Superior temporal gyrus (tissue), 1 donor: ENCODE results near the gene SLC9A3.

ENCODE experiments used
- DNase-seq: peaks from one replicate; pipeline ENCODE4 v3.0.0-alpha.2; 2016; ENCODE audit errors: extremely low spot score

The SLC9A3 gene

DNA sequence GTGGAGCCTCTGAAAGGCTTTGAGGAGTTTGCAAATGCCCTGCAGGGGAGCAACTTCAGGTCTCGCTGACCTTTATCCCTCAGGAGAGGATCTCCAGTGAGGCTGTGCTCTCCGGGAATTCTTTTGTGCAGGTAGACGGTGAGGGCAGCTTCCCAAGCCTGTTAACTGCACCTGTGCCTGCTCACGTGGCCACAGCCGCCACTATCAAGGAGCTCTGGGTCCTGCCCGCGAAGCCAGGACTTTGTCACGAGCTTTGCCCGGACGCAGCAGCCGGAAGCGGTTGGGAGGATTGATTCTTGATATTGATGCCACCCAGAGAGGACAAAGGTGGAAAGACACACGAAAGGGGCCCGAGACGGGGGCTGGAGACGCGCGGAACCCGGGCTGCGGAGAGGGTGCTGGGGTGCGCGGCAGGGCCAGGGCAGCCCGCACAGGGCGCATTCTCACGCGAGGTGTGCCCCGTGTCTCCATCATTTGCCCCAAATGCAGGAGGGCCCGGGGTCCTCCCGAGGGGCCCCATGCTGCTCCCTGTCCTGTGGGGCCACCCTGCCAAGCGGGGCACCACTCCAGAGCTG is 18.2 kb downstream of the SLC9A3 start:
- no peak for DNase-seq

DNA sequence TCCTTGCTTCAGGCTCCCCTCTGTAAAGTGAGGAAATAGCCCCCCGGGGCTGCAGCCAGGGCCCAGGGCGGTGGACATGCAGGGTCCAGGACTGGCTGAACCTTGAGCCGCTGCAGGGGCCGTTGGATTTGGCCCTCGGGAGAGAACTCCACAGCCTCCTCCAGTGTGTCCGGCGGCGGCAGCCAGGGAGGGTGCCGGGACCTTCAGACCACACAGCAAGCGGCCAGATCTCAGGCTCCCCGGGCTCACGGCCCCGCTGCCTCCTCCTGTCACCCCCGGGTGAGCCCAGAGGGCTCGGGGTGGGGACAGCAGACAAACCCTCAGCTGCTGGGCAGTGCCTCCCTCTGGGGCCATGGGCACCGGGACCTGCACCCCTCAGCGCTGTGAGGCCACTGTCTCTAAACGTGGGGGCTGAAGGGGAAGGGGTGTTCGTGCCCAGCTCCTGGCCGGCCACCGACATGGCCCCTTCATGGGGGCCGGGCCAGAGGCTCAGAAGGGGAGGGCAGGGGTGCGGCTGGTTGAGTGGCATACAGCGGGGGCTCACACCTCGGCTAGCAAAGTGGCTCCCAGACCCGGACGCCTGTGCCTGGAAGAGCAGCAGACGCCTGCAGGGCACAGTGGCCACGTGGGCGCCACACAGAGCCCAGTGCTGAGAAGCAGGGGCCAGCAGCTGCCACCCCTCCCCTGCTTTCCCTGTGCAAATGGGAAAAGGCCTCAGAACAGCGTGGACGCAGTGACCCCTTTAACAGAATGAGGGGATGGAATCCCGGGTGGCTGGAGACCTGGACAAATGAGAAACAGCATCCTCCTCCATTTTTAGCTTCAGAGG is 19.7 kb downstream of the SLC9A3 start:
- DNase-seq = no peak

DNA sequence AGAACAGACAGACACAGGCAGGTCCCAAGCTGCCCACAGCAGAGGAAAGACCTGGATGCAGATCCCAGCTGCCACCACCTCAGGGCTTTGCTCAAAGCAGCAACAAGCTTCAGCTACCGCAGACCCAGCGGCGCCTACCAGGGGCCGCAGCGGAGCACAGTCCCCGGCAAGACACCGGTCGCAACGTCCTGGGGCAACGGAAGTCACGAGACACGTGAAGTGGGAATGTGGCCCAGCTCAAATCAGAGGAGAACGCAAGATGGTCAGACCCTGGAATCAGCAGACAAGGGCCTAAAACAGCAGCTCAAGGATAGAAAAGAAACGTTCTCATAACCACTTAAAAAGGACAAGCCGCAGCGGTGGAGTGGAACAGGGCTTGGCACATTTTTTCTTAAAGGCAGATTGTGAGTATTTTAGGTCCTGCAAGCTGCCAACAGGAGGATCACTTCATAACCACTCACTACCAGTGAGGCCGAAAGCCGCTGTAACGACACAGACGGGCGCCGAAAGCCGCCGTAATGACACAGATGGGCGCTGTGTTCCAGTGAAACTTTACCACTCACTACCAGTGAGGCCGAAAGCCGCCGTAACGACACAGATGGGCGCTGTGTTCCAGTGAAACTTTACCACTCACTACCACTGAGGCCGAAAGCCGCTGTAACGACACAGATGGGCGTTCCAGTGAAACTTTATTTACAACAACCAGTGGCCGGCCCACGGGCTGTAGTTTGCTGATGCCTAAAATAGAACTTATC is 21.7 kb downstream of the SLC9A3 start:
- no peak for DNase-seq

DNA sequence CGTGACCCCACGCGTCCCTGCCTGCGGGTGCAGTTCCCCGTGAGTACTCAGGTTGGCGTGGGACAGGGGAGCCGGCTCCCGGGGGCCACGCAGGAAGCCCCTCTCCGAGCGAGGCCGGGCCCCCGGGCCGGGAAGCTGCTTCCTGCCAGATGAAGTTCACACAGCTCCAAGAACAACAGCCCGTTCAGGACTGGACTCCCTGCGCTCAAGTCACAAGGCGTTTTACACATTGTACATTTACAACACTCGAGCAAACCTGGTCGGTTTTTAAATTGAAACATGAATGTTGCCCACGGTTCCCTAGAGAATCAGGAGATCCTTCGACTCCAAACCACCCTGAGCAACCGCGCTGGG is 22.4 kb downstream of the SLC9A3 start:
- DNase-seq = no peak

DNA sequence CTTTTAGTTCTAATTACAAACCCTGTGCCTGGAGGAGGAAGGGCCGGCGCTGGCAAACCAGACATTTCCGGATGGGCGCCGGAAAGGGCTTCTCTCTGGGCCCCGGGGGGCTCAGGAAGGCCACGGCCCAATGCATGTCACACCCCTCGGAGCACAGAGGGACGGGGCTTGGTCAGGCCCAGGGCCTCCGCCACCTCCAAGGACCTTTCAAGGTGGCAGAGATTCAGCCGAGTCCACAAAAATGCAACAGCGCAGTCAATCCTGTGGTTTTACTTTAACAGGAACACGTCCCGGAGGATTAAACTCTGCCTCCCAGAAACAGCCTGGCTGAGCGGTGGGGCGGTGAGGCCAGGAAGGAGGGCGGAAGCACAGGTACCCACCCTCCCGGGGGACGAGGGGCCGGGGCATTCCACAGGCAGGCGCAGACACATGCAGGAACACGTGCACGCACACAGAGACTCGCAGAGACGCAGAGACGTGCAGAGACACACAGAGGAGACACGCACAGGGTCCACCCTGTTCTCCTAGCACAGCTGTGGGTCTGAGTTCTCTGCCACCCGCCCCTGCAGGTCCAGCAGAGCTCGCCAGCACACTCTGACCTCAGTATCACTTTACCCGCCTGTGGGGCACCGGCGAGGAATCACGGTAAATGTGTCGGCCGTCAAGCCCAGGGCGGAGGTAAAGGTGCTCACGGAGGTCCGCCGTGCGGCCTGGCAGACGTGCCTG is 23.0 kb downstream of the SLC9A3 start:
- DNase-seq = no peak

- DNase-seq = no peak
Observed at GRCh38 chr5:500491-500890, 23.8 kb downstream of the SLC9A3 start.

DNA sequence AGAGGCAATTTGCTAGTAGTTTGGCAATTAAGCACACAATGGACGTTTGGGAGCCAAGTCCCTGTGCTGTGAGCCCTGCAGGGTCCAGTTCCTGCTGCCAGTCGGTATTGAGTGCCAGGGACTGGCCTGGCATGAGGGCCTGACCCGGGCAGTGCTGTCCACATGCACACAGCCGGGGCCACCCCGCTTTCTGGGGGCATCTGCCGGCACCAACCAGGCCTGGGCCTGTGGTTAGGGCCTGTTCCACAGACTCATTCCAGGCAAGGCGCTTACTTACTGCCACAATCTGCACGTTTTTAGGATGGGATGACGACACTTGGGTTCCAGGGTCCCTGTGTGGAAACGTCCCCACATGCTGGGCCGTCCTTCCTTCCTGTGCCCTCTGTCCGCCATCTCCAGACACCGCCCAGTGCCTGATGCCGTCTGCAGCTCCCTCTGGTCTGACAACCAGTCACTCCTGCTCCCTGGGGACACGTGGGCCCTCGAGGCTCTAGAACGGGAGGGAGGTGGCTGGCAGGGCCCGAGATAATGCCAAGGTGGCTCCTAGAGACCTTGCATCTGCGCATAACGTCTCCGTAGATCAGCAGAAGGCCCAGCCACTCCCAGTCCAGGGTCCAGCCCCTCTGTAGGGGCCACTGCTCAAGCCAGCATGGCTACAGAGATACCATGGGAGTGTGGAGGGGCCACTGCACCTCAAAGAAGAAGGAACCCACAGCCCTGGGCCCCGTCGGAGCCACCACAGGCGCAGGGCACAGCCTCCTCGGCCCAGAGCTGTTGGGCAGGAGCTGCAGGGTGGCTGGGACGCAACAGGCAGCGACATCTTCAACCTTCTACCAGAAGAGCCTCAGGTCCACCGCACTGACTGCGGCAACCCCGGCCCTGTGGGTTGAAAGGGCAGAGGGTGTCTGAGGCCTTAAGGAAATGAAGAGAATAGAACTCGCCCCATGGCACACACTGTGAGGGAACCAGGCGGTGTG is 24.7 kb downstream of the SLC9A3 start:
- no peak for DNase-seq

GRCh38 chr5:497871-498509 is 26.3 kb downstream of the SLC9A3 start:
- DNase-seq = no peak

DNA sequence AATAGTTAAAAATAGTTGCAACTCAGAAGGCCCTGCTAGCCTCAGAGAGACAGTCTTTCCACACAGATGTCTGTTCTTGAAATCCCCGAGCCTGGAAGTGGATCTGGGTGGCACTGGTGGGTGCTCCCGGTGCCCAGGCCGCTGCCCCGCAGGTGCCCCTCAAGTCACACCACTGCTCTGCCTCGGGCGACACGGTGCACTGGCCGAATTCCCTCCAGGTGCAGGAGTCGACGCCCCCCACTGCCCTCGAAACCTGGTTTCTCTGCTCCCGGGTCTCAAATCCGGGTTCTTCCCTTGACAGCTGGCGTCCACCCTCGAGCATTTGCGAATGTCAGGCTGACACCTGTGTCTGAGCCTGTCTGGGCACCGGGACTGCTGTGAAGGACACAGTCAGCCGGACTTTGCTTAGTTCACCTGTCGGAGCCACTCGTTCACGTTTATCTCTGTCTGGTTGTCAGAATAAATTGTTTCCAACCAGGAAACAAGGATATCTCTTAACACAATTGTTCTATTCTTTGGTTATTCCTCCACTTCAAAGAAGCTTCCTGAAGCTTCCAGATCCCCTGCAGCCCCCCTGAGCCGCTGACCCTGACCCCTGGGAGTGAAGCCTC is 27.1 kb downstream of the SLC9A3 start:
- DNase-seq = no peak

DNA sequence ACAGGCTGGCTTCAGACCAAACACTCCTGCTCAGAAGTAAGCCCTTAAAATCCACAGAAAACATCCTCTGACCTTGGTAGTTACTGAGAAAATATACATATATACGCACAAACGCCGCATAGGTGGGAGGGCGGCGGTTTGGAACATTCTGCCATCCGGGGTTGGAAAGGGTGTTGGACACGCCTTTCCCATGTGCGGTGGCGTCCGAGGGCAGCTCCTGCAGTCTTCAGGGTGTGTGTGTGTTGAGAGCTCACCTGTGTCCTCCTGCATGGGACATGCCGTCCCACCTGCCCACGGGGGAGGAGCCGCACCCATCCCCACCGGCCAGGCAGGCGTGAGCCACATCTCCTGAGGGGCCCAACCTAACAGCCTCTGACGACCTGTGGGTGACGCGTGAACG is 28.2 kb downstream of the SLC9A3 start:
- DNase-seq = no peak

DNA sequence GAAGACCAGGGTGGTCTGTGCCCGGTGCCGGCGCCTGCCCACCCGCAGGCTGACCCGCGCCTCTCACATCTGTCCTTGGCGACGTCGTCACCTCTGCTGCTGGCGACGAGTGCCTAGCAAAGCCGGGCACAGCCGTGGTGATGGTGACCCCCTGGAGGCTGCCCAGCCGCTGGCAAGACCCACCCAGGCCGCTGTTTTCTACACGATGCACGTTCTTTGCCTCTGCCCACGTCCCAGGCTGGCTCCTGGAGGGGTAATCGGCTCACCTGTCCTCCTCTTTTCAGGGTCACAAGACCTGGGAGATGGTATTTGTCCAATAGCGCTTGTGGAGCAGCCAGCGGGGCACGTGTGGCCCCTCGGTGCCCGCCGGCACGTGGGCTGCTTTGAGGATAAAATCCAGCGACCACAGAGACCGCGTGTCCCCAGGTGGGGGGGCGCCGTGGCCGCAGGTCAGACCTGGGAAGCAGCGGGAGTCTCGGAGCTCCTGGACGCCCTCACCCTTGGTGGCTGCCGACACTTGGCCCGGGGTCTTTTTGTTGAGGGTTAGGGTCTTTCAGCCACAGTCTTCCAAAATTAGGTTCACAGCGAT is 29.5 kb downstream of the SLC9A3 start:
- no peak for DNase-seq

- no peak for DNase-seq
Observed at GRCh38 chr5:493758-494157, 30.5 kb downstream of the SLC9A3 start.

GRCh38 chr5:493119-493701 is 31.0 kb downstream of the SLC9A3 start:
- no peak for DNase-seq

- DNase-seq = no peak
Observed at GRCh38 chr5:492314-492893, 31.8 kb downstream of the SLC9A3 start.

DNA sequence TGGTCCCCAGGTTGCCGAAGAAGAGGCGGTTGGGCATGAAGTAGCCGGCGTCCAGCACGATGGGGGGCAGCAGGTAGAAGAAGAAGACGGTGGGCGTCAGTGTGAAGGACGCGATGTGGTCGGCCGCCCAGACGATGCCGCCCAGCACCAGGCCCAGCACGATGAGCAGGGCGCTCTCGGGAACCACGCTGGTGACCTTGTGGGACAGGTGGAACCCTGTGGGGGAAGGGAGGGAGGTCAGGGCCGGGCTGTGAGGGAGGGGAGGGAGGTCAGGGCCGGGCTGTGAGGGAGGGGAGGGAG is 32.4 kb downstream of the SLC9A3 start:
- DNase-seq = no peak

- no peak for DNase-seq
Observed at GRCh38 chr5:491119-491855, 33.0 kb downstream of the SLC9A3 start.

DNA sequence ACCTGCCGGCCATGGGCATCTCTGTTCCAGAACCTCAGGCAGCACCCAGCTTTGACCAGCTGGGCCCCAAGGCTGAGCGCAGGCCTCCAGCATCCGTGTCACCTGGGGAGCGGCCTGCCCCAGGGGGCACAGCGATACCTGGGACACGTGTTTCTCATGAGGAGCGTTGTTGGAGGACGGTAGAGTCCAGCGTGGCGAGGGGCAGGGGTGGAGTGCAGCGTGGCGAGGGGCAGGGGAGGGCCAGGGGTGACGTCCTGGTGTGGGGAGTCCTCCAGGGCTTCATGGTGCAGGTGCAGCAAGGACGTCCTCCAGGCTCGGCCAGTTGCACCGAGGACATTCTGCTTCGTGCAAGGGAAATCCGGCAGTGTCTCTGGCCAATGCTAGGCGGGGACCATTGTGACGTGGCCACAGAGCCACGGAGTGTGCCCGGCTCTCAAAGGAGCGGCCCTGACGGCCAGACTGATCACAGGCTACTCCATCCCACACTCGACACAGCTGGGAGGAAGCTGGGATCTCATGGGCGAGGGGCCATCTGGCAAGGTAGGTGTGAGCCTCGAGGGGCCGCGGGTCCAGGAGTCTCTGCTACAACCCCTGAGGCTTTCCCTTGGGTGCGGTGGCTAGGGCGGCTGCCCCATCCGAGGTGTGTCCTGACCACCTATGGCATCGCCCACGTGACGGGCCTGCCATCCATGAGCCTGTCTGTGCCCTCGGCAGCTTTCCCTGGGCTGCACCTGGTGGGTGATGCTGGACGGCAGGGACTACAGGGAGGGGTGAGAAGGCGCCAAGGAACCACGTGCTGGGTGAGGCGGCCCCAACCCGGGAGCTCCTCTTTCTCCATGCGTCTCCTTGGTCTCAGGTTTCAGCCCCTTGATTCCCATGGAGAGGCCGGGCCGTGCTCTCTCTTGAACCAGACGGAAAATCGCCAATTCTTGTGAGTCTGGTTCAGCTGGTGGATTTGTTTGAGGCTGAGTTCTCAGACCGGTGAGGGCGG is 33.8 kb downstream of the SLC9A3 start:
- no peak for DNase-seq
